Bronchial epithelial cell (primary cell): Measurements from ENCODE around the gene CAMTA1. TPM values are rescaled to one million over a fixed set of nuclear protein-coding genes. Genes with fewer than 3 reads are reported as not detected.
A peak's percentile ranks its signal among the peaks of the same experiment; 100 is the strongest.
"Not testable (repeated sequence)": the region's sequence is repeated elsewhere in the genome, so short reads cannot be mapped to it uniquely, and the experiment has no call there.

Experiments used
- DNase-seq: peaks from one replicate; pipeline ENCODE4 v3.0.0-alpha.2; 2010; ENCODE audit warnings: low read depth
- FAIRE-seq: peaks from 2 replicates; lab custom pipeline; 2011; peaks lifted over from hg19 to GRCh38; lab: Jason Lieb, UNC
- H3K27me3 ChIP-seq: 2 replicates; pipeline ENCODE4 v1.5.1; 2011; ENCODE audit warnings: low read length; ENCODE audit not compliant: control insufficient read depth, insufficient read depth
- H3K36me3 ChIP-seq: 2 replicates; pipeline ENCODE4 v1.5.1; 2011; ENCODE audit warnings: low read length; ENCODE audit not compliant: control insufficient read depth, insufficient read depth
- H3K4me3 ChIP-seq: 2 replicates; pipeline ENCODE4 v1.5.1; 2011; ENCODE audit warnings: mild to moderate bottlenecking, low read depth, low read length, control low read depth
- total RNA-seq: library from RNA; depleted of rRNA; stranded (reverse); fragments of >200 nt; gene quantifications from 2 replicates; pipeline ENCODE4 v1.2.1, GENCODE V29; 2014
- TF ChIP-seq, protein P1 (sequence below): IDR thresholded peaks from 2 replicates; pipeline ENCODE4 v1.5.1; 2011; ENCODE audit warnings: mild to moderate bottlenecking, moderate library complexity, low read length, control low read depth, inconsistent platforms; ENCODE audit not compliant: insufficient read depth, severe bottlenecking

CAMTA1 gene
- total RNA-seq, 1 donor from 2014 or later, result 68.2 TPM

DNA sequence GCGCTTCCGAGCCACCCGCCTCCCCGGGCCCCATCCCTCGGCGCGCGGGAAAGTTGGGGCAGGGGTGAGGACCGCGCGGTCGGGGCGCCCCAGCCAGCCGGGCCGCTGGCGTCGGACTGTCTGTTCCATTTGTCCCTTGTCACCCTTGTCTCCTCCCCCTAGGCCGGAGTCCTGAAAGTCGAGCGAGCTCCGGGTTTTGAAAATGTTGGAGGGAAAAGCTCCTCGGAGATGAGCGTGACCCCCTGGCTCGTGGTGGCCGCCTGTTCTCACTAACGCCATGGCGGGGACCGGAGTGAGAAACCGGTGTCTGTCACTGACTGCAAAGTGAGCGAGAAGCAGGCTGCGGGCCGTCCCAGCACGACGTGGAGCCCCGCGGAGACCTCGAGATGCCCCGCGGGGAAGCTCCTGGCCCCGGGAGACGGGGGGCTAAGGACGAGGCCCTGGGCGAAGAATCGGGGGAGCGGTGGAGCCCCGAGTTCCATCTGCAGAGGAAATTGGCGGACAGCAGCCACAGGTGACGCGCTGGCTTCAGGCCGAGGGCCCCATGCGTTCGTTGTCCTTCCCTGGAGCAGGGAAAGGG is 999.3 kb downstream of the CAMTA1 start:
- TF ChIP-seq, protein P1, sequence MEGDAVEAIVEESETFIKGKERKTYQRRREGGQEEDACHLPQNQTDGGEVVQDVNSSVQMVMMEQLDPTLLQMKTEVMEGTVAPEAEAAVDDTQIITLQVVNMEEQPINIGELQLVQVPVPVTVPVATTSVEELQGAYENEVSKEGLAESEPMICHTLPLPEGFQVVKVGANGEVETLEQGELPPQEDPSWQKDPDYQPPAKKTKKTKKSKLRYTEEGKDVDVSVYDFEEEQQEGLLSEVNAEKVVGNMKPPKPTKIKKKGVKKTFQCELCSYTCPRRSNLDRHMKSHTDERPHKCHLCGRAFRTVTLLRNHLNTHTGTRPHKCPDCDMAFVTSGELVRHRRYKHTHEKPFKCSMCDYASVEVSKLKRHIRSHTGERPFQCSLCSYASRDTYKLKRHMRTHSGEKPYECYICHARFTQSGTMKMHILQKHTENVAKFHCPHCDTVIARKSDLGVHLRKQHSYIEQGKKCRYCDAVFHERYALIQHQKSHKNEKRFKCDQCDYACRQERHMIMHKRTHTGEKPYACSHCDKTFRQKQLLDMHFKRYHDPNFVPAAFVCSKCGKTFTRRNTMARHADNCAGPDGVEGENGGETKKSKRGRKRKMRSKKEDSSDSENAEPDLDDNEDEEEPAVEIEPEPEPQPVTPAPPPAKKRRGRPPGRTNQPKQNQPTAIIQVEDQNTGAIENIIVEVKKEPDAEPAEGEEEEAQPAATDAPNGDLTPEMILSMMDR, result no peak
- peak overlapping the region; percentile 47 for H3K4me3 ChIP-seq
- H3K27me3 ChIP-seq, result no peaks in the 10 kb centered on the region
- FAIRE-seq (no peak), DNase-seq (no peak)
- H3K36me3 ChIP-seq, result no peaks in the 10 kb centered on the region

DNA sequence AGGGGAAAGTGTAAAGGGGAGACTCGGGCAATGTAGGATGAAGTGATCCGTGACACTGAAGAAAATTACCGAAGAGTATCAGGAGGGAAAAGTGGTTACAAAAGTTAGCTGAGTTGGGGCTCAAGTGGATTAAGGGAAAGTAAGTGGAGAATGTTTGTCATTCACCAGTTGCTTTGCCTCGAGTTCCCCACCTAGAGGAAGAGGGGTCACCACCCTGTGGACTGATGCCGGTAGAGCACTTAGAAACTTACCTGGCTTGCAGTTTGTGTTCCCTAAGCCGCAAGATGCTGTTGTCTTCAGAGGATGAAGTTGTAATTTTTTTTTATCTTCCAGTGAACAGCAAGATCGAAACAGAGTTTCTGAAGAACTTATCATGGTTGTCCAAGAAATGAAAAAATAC is 999.9 kb downstream of the CAMTA1 start:
- H3K27me3 ChIP-seq, result no peaks in the 10 kb centered on the region
- no peaks in the 10 kb centered on the region for H3K36me3 ChIP-seq
- H3K4me3 ChIP-seq, result no peak overlapping the region
- no peak for FAIRE-seq
- DNase-seq, result no peak
- TF ChIP-seq, protein P1, result no peak

DNA sequence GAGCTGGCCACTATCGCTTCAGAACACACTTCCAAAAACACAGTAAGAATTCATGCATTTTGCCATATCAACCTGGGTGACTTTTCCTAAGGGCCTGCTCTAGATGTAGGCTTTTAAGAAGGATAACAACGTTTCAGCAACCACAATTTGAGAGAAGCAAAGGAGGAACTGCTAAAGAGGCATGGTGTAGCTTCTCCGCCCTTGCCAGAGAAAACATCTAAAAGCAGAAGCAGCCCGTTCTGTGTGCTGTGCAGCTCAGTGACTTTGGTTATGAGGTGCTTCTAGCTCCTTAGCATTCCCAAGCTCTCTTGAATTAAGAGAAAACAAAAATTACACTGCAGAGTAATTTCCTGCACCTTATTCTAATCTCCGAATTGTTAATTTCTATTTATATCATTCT is 1001.5 kb downstream of the CAMTA1 start:
- Histone ChIP-seq H3K36me3 (no peaks in the 10 kb centered on the region), H3K27me3 (no peaks in the 10 kb centered on the region), H3K4me3 (no peak overlapping the region)
- TF ChIP-seq, protein P1, result no peak
- DNase-seq (no peak), FAIRE-seq (no peak)

DNA sequence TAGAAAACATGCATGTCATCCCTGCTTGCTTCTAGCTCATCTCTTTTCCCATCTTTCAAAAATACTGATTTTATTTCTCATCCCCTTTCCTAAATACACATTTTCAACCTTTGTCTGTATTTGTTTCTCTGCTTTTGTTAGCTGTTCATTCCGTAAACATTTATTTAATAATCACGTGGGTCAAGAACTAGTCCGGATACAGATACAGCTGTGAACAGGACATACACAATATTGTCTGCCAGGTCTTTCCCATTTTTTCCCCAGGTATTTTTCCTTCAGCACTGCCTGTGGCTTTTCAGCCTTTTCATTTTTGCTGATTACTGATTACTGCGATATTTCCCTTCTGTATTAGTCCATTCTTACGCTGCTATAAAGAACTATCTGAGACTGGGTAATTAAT is 1004.6 kb downstream of the CAMTA1 start:
- no peak for DNase-seq
- no peak for FAIRE-seq
- Histone ChIP-seq H3K36me3 (no peaks in the 10 kb centered on the region), H3K4me3 (no peak overlapping the region), H3K27me3 (no peaks in the 10 kb centered on the region)
- TF ChIP-seq, protein P1, result no peak

DNA sequence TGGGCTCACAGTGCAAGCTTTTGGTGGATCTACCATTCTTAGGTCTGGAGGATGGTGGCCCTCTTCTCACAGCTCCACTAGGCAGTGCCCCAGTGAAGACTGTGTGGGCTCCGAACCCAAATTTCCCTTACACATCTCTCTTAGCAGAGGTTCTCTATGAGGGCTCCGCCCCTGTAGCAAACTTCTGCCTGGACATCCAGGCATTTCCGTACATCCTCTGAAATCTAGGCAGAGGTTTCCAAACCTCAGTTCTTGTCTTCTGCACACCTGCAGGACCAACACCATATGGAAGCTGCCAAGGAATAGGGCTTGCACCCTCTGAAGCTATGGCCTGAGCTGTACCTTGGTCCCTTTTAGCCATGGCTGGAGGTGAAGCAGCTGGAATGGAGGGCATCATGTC is 1005.8 kb downstream of the CAMTA1 start:
- FAIRE-seq, result not testable (repeated sequence)

DNA sequence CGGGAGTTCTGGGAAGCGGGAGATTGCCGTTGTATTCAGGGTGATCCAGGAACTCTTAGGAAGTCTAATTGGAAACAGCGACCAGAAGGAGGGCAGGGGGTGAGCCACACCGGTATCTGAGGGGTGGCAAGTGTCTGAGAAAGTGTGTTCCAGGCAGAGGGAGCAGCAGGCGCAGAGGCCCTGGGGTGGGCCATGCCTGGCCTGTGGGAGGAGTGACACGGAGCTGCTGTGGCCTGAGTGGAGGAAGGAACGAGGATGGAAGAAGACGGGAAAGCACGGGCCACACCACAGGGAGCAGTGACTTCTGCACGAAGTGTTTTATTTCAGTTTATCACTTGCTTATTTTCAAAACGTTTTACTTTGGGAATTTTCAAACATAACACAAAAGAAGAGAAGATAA is 1010.2 kb downstream of the CAMTA1 start:
- Histone ChIP-seq H3K27me3 (no peaks in the 10 kb centered on the region), H3K4me3 (no peak overlapping the region), H3K36me3 (no peaks in the 10 kb centered on the region)
- FAIRE-seq (no peak), DNase-seq (no peak)
- TF ChIP-seq, protein P1, result no peak

More for the DNA sequence above, 1005.8 kb downstream of the CAMTA1 start:
- not testable (repeated sequence) for DNase-seq, H3K27me3 ChIP-seq, H3K4me3 ChIP-seq, H3K36me3 ChIP-seq
